Measurements from ENCODE around the gene SOX6. TPM values are rescaled to one million over a fixed set of nuclear protein-coding genes. Genes with fewer than 3 reads are reported as not detected.

SOX6 gene
- total RNA-seq, 1 donor from 2014 or later: not detected

DNA sequence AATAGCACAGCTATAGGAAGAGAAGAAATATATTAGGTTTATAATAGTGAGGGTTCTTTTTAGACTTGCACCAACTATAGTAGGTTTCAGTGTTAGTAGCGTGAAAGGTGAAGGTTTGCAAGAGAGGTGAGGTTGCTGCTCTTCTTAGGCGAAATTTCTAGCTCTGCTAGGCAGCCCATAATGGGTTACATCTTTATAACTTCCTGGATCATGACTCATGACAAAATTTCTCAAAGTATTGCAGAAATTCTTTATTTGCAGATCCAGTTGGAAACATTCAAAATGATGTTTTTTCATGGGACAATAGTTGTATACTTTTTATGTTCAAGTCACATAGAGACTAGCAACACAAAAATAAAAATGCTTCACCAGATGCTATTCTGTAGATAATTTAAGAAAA is 260.0 kb downstream of the SOX6 start:
- no peak overlapping the region for H3K4me3 Mint-ChIP-seq
- H3K27me3 Mint-ChIP-seq (ENCODE audit: insufficient read depth): no peaks in the 10 kb centered on the region
- no peaks in the 10 kb centered on the region for H3K36me3 Mint-ChIP-seq (ENCODE audit: low read depth)
- intact Hi-C loops (cut with micrococcal nuclease): no loop called here
- H3K27ac Mint-ChIP-seq: no peak overlapping the region
- H3K4me1 Mint-ChIP-seq (ENCODE audit: low read depth): no peaks in the 10 kb centered on the region
- DNase-seq (ENCODE audit: low spot score): no peak
- no peaks in the 10 kb centered on the region for H3K9me3 Mint-ChIP-seq

GRCh38 chr11:16095756-16096155 is 260.6 kb downstream of the SOX6 start:
- Mint-ChIP-seq H3K36me3 (ENCODE audit: low read depth) (no peaks in the 10 kb centered on the region), H3K27ac (no peak overlapping the region), H3K9me3 (no peaks in the 10 kb centered on the region), H3K4me1 (ENCODE audit: low read depth) (no peaks in the 10 kb centered on the region), H3K4me3 (no peak overlapping the region), H3K27me3 (ENCODE audit: insufficient read depth) (peaks cover 2% of the 10 kb centered on the region)
- intact Hi-C loops (cut with micrococcal nuclease): no loop called here
- no peak for DNase-seq (ENCODE audit: low spot score)

DNA sequence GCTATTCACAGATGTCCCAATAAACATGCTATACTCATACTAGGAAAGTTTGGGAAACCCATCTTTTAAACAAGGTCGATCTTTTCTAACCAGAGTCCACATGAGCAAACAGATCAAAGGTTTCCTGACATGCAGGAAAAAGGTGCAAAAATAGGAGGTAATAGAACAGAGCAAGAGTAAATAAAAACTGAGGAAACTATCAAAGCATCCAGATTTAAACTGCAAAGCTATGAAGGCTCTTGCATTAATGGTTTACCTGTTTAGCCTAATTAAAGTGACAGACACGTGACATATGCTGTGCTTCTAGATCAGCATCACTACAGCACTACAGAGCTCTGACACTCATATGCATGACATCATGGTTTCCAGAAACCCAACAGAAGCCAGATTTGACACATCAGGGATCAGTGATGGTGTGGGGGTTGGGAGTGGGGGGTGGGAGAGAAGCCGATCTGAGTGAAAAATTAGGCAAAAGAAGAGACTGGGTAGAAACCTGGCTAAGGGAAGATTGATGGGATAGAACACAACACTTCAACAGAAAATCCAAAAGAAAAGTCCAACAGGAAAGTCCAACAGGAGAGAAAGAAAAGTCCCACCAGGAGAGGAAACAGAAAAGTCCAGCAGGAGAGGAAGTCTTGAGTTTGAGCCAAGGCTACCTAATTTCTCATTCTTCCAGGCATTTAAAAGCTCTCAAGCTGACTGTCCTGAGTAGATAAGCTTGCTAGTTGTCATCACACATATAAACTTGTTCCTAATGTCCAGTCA is 262.3 kb downstream of the SOX6 start:
- intact Hi-C loops (cut with micrococcal nuclease): no loop called here
- H3K27me3 Mint-ChIP-seq (ENCODE audit: insufficient read depth): peaks cover 2% of the 10 kb centered on the region
- no peak overlapping the region for H3K4me3 Mint-ChIP-seq
- H3K27ac Mint-ChIP-seq: no peak overlapping the region
- no peaks in the 10 kb centered on the region for H3K4me1 Mint-ChIP-seq (ENCODE audit: low read depth)
- no peaks in the 10 kb centered on the region for H3K9me3 Mint-ChIP-seq
- no peaks in the 10 kb centered on the region for H3K36me3 Mint-ChIP-seq (ENCODE audit: low read depth)
- DNase-seq (ENCODE audit: low spot score): no peak

DNA sequence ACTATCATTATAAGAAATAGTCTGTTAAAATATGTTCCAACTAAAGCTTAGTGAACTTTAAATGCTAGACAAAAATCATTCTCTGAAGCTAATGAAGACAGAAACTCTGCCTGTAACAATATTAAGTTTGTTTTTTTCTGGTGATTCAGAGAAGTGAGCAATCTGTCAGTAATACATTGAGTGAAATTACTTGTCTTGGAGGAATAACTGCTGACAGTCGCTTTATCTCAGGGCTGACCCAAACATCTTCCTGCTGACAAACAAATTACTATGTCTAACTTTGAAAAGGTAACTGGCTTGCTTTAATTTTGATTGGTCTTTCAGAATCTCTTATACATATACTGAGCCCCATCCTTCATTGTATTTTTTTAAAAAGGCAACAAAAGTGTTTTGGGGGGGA is 264.5 kb downstream of the SOX6 start:
- Mint-ChIP-seq H3K9me3 (no peaks in the 10 kb centered on the region), H3K4me1 (ENCODE audit: low read depth) (no peaks in the 10 kb centered on the region), H3K27me3 (ENCODE audit: insufficient read depth) (peaks cover 2% of the 10 kb centered on the region), H3K36me3 (ENCODE audit: low read depth) (no peaks in the 10 kb centered on the region), H3K4me3 (no peak overlapping the region), H3K27ac (no peak overlapping the region)
- DNase-seq (ENCODE audit: low spot score): no peak
- intact Hi-C loops (cut with micrococcal nuclease): no loop called here

DNA sequence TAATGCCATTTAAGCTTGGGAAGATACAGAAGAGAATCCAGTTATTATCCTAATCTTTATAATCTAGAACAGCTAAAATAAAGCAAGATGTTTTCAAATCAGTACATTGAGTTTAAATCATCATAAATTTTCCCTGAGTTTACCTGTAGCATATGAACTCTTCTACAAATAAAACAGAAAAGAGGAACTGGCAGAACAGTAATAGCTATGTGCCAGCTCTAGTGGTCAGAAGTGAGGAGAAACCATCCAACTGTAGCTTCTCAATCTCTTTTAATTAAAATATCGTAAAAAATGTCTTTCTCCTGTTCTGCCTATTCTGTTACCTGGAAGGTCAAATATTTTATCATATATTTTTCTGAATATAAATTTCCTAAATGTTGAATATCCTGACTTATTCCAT is 266.9 kb downstream of the SOX6 start:
- H3K36me3 Mint-ChIP-seq (ENCODE audit: low read depth): no peaks in the 10 kb centered on the region
- peaks cover 2% of the 10 kb centered on the region for H3K27me3 Mint-ChIP-seq (ENCODE audit: insufficient read depth)
- no peak for DNase-seq (ENCODE audit: low spot score)
- no peak overlapping the region for H3K4me3 Mint-ChIP-seq
- H3K9me3 Mint-ChIP-seq: no peaks in the 10 kb centered on the region
- intact Hi-C loops (cut with micrococcal nuclease): no loop called here
- no peak overlapping the region for H3K27ac Mint-ChIP-seq
- H3K4me1 Mint-ChIP-seq (ENCODE audit: low read depth): no peaks in the 10 kb centered on the region

GRCh38 chr11:16088774-16089173 is 267.6 kb downstream of the SOX6 start:
- Mint-ChIP-seq H3K9me3 (no peaks in the 10 kb centered on the region), H3K27ac (no peak overlapping the region), H3K4me3 (no peak overlapping the region), H3K27me3 (ENCODE audit: insufficient read depth) (peaks cover 2% of the 10 kb centered on the region), H3K36me3 (ENCODE audit: low read depth) (no peaks in the 10 kb centered on the region), H3K4me1 (ENCODE audit: low read depth) (no peaks in the 10 kb centered on the region)
- intact Hi-C loops (cut with micrococcal nuclease): no loop called here
- no peak for DNase-seq (ENCODE audit: low spot score)

GRCh38 chr11:16087886-16088285 is 268.5 kb downstream of the SOX6 start:
- no peak overlapping the region for H3K27ac Mint-ChIP-seq
- peaks cover 2% of the 10 kb centered on the region for H3K27me3 Mint-ChIP-seq (ENCODE audit: insufficient read depth)
- H3K4me3 Mint-ChIP-seq: no peak overlapping the region
- no peaks in the 10 kb centered on the region for H3K9me3 Mint-ChIP-seq
- H3K36me3 Mint-ChIP-seq (ENCODE audit: low read depth): no peaks in the 10 kb centered on the region
- intact Hi-C loops (cut with micrococcal nuclease): no loop called here
- H3K4me1 Mint-ChIP-seq (ENCODE audit: low read depth): no peaks in the 10 kb centered on the region
- no peak for DNase-seq (ENCODE audit: low spot score)

GRCh38 chr11:16086229-16086819 is 270.0 kb downstream of the SOX6 start:
- H3K36me3 Mint-ChIP-seq (ENCODE audit: low read depth): no peaks in the 10 kb centered on the region
- no peaks in the 10 kb centered on the region for H3K9me3 Mint-ChIP-seq

DNA sequence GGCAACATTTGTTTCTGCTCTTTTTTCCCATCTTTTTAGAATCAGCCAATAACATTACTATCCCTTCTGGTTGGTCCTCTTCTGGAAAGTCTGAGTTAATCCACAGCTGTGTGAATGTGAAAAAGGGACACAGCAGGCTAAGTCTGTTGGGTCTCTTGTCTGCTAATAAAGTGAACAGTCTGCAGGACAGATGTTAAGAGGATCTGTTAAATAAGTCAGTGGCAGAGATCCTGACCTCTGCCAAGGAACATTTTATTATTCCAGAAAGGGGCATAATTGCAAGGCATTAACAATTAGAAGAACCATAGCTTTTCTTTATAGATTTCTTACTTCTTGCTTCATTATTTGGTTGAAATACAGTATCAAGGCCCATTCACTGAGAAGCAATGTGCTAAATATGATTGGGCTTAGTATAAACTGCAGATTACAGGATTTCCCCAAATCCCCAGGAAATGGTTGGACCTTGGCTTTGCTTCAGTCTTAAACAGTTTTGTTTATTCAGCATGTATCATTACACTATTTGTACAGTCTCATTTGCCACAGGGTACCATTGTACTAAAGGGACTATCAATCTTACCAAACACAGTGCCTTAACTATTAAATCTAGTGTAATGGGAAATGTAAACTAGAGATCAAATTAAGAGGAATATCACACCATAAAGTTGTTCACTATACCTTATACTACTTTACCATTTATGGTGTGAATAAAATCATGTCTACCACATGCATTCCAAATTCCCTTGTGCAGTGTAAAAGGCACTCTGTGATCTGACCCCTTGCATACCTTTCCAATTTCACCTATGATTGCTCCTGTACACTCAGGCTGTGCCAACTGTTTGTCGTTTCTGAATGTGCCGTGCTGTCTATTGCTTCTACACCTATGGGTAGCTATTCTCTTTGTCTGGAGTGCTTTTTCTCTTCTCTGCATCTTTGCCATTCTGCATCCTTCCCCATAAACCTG is 274.0 kb downstream of the SOX6 start:
- Mint-ChIP-seq H3K4me1 (ENCODE audit: low read depth) (no peaks in the 10 kb centered on the region), H3K27me3 (ENCODE audit: insufficient read depth) (no peaks in the 10 kb centered on the region), H3K27ac (no peak overlapping the region), H3K9me3 (peaks cover 4% of the 10 kb centered on the region), H3K4me3 (no peak overlapping the region), H3K36me3 (ENCODE audit: low read depth) (no peaks in the 10 kb centered on the region)
- intact Hi-C loops (cut with micrococcal nuclease): no loop called here
- no peak for DNase-seq (ENCODE audit: low spot score)

More at GRCh38 chr11:16086229-16086819, 270.0 kb downstream of the SOX6 start:
- no peak overlapping the region for H3K27ac Mint-ChIP-seq
- no peaks in the 10 kb centered on the region for H3K4me1 Mint-ChIP-seq (ENCODE audit: low read depth)
- no peak for DNase-seq (ENCODE audit: low spot score)
- intact Hi-C loops (cut with micrococcal nuclease): no loop called here
- H3K4me3 Mint-ChIP-seq: no peak overlapping the region
- peaks cover 2% of the 10 kb centered on the region for H3K27me3 Mint-ChIP-seq (ENCODE audit: insufficient read depth)

- no peak overlapping the region for H3K27ac Mint-ChIP-seq
- H3K4me1 Mint-ChIP-seq (ENCODE audit: low read depth): no peaks in the 10 kb centered on the region
- H3K36me3 Mint-ChIP-seq (ENCODE audit: low read depth): no peaks in the 10 kb centered on the region
- H3K27me3 Mint-ChIP-seq (ENCODE audit: insufficient read depth): no peaks in the 10 kb centered on the region
- intact Hi-C loops (cut with micrococcal nuclease): no loop called here
- peaks cover 5% of the 10 kb centered on the region for H3K9me3 Mint-ChIP-seq
- H3K4me3 Mint-ChIP-seq: no peak overlapping the region
- no peak for DNase-seq (ENCODE audit: low spot score)
These were observed 274.8 kb downstream of the SOX6 start for GRCh38 chr11:16081382-16082094.

DNA sequence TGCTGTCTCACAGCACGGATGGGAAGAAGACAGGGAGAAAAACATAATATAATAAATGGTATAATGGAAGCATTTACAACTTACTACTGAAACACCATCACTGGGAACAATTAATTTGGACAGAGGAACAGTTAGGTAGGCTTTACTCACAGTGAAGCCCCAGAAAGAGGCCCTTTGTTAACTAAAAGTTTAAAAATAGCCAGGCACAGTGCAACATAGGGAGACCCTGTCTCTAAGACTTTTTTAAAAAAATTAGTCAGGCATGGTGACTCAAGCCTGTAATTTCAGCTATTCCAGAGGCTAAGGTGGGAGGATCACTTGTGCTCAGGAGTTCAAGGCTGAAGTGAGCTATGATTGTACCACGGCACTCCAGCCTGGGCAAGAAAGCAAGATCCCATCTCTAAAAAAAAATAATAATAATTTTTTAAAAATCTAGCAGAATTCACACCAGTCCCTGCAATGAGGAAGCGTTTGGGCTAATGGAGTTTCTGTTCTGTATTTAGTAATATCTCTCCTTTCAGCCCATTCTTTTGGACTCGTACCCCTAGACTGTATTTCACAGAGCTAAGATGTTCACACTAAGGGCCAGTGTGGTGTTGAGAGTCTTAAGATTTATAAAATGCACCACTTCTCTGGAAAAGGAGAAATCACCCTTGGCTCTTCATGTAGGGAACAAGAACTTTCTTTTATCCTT is 275.5 kb downstream of the SOX6 start:
- H3K4me1 Mint-ChIP-seq (ENCODE audit: low read depth): no peaks in the 10 kb centered on the region
- intact Hi-C loops (cut with micrococcal nuclease): no loop called here
- no peaks in the 10 kb centered on the region for H3K27me3 Mint-ChIP-seq (ENCODE audit: insufficient read depth)
- no peak overlapping the region for H3K4me3 Mint-ChIP-seq
- DNase-seq (ENCODE audit: low spot score): no peak
- H3K27ac Mint-ChIP-seq: no peak overlapping the region
- H3K9me3 Mint-ChIP-seq: peaks cover 12% of the 10 kb centered on the region
- H3K36me3 Mint-ChIP-seq (ENCODE audit: low read depth): no peaks in the 10 kb centered on the region

GRCh38 chr11:16078936-16079335 is 277.4 kb downstream of the SOX6 start:
- Mint-ChIP-seq H3K4me3 (no peak overlapping the region), H3K9me3 (peaks cover 23% of the 10 kb centered on the region), H3K27ac (no peak overlapping the region), H3K4me1 (ENCODE audit: low read depth) (no peaks in the 10 kb centered on the region), H3K36me3 (ENCODE audit: low read depth) (no peaks in the 10 kb centered on the region), H3K27me3 (ENCODE audit: insufficient read depth) (no peaks in the 10 kb centered on the region)
- DNase-seq (ENCODE audit: low spot score): no peak
- intact Hi-C loops (cut with micrococcal nuclease): no loop called here

Measured in activated T-helper 1 cell treated with anti-CD3 and anti-CD28 coated beads, Interleukin-12 subunit alpha, Interleukin-12 subunit beta, Interleukin-2, Interleukin-4 antibody, amounts not matched to agents 30 ng/mL and 10 ng/mL and 1 ng/mL, durations not matched to agents 14 hours and 24 hours and 36 hours (primary cell).